Colonic mucosa (tissue), 4 donors: Measurements from ENCODE around the gene AACS. TPM values are rescaled to one million over a fixed set of nuclear protein-coding genes. Genes with fewer than 3 reads are reported as not detected.

Experiments
- DNase-seq: peaks from one replicate; pipeline ENCODE4 v3.0.0-alpha.2; 2020
- H3K27ac ChIP-seq: fragments of 200-600 bp; one replicate; pipeline ENCODE4 v1.8.0; 2021
- H3K27me3 ChIP-seq: fragments of 200-600 bp; one replicate; pipeline ENCODE4 v1.8.0; 2021
- H3K36me3 ChIP-seq: fragments of 200-600 bp; one replicate; pipeline ENCODE4 v1.8.0; 2021
- H3K4me1 ChIP-seq: fragments of 200-600 bp; one replicate; pipeline ENCODE4 v1.8.0; 2021; ENCODE audit warnings: mild to moderate bottlenecking
- H3K4me3 ChIP-seq: fragments of 200-600 bp; one replicate; pipeline ENCODE4 v1.8.0; 2021
- H3K9ac ChIP-seq, 2 donors: one replicate each; pipeline ENCODE4 v1.7.0; 2013; ENCODE audit warnings: control low read depth in 2 of 2, low read depth in 2 of 2, low read length in 2 of 2
- H3K9me3 ChIP-seq: fragments of 200-600 bp; one replicate; pipeline ENCODE4 v1.8.0; 2021
- intact Hi-C: fragments of 100-400 bp; cut with DNase I; formaldehyde crosslinking; loops from one replicate; pipeline ENCODE4 v1.14.1; 2022
- total RNA-seq, 2 donors: library from RNA; stranded (reverse); fragmentation: NEBNext Ultra II Directional in 1 of 2; extraction: Animal tissue kit (Norgen Biotek cat#: 25700) in 1 of 2; gene quantifications; one replicate each; pipeline ENCODE4 v1.2.1, GENCODE V29; 2021
- TF ChIP-seq, protein P1 (sequence below): fragments of 200-600 bp; IDR thresholded peaks from one replicate; pipeline ENCODE4 v1.8.0; 2022; ENCODE audit warnings: antibody characterized with exemption, mild to moderate bottlenecking
- donor health status: healthy.
- donor health status: DM: no; HTN: no; CAD: no.
- donor health status: DM: no; HTN: no; CAD: no.

AACS gene
- total RNA-seq, 2 donors from 2014 or later = 50.7 to 58.1 TPM

DNA sequence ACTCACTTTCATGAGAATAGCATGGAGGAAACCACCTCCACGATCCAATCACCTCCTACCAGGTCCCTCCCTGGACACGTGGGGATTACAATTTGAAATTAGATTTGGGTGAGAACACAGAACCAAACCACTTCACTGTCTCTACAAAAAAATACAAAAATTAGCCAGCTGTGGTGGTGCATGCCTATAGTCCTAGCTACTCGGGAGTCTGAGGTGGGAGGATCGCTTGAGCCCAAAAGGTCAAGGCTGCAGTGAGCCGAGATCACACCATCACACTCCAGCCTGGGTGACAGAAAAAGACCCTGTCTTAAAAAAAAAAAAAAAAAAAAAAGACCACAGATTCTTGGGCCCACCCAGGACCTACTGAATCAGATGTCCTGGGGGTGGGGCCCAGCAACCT, 43.5 kb upstream of the AACS start:
- H3K4me3 ChIP-seq = no peak overlapping the region
- H3K27me3 ChIP-seq = no peaks in the 10 kb centered on the region
- no peaks in the 10 kb centered on the region for H3K9me3 ChIP-seq
- intact Hi-C loops = no loop called here
- H3K4me1 ChIP-seq = no peaks in the 10 kb centered on the region
- TF ChIP-seq, protein P1, sequence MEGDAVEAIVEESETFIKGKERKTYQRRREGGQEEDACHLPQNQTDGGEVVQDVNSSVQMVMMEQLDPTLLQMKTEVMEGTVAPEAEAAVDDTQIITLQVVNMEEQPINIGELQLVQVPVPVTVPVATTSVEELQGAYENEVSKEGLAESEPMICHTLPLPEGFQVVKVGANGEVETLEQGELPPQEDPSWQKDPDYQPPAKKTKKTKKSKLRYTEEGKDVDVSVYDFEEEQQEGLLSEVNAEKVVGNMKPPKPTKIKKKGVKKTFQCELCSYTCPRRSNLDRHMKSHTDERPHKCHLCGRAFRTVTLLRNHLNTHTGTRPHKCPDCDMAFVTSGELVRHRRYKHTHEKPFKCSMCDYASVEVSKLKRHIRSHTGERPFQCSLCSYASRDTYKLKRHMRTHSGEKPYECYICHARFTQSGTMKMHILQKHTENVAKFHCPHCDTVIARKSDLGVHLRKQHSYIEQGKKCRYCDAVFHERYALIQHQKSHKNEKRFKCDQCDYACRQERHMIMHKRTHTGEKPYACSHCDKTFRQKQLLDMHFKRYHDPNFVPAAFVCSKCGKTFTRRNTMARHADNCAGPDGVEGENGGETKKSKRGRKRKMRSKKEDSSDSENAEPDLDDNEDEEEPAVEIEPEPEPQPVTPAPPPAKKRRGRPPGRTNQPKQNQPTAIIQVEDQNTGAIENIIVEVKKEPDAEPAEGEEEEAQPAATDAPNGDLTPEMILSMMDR = no peak
- DNase-seq = no peak
- no peak overlapping the region for H3K27ac ChIP-seq
- H3K9ac ChIP-seq = no peak overlapping the region
- H3K36me3 ChIP-seq = no peaks in the 10 kb centered on the region

DNA sequence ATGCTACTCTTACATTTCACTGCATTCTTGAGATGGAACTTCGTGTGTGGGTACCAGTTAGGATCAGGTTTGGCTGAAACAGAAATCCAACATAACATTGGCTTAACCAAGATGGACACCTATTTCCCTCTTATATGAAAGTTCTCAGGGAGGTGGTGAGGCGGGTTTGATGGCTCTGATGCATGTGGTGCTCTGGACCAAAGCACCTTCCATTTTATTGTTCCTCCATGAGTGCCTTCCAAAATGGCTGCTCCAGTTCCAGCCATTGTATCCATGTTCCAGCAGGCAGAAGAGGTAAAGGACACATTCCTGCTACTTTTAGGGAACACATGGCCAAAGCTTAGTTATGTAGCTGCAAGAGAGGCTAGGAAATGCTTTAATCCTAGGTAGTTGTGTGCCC, 42.2 kb upstream of the AACS start:
- no peak for DNase-seq
- no peak overlapping the region for H3K9ac ChIP-seq
- no peaks in the 10 kb centered on the region for H3K36me3 ChIP-seq
- TF ChIP-seq, protein P1 = no peak
- H3K27ac ChIP-seq = no peak overlapping the region
- H3K4me1 ChIP-seq = no peaks in the 10 kb centered on the region
- no peak overlapping the region for H3K4me3 ChIP-seq
- intact Hi-C loops = no loop called here
- no peaks in the 10 kb centered on the region for H3K27me3 ChIP-seq
- no peaks in the 10 kb centered on the region for H3K9me3 ChIP-seq

DNA sequence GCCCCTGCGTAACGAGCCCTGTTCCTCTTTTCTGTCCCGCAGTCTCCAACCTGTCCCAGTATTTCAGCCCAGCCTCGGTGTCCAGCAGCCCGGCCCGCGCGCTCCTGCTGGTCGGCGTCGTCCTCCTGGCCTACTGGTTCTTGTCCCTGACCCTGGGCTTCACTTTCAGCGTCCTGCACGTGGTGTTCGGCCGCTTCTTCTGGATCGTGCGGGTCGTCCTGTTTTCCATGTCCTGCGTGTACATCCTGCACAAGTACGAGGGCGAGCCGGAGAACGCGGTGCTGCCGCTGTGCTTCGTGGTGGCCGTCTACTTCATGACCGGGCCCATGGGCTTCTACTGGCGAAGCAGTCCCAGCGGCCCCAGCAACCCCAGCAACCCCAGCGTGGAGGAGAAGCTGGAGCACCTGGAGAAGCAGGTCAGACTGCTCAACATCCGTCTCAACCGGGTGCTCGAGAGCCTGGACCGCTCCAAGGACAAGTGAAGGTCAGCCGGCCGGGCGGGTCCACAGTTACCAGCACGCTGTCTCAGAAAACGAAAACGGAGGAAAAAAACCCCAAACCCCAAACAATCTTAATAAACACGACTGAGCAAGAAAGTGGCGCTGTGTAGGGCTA, 40.2 kb upstream of the AACS start:
- Histone ChIP-seq H3K4me1 (no peaks in the 10 kb centered on the region), H3K9me3 (no peaks in the 10 kb centered on the region), H3K27me3 (no peaks in the 10 kb centered on the region), H3K4me3 (no peak overlapping the region), H3K9ac (no peak overlapping the region), H3K27ac (no peak overlapping the region), H3K36me3 (no peaks in the 10 kb centered on the region)
- TF ChIP-seq, protein P1 = no peak
- intact Hi-C loops = no loop called here
- DNase-seq = no peak

DNA sequence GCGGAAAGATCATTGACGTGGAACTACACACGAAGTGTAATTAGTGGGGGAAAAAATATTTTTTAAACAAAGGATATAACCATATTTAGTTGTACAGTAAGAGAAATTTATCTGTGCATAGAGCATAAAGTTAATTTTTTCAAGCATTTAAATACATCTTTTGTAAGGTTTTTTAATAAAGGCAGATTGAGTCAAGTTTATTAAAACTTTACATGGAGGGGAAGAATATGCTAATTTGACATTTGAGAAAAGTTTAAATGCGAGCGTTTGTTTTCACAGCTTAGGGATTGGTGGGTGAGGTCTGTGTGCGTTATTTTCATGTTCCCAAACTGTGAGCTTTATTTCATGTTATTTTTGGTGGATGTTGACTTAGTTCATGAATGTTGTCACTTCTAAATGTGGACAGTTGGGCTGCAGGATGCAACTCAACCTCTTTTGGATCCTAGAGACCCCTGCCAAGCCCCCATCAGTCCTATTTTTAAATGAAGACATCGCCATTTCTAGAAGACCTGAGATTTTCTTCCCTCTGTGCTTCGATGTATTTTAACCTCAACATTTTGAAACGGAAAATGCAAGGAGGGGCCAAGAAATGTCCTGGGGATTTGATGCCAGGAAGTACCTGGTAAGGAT, 39.5 kb upstream of the AACS start:
- no peaks in the 10 kb centered on the region for H3K4me1 ChIP-seq
- intact Hi-C loops = no loop called here
- H3K9ac ChIP-seq = no peak overlapping the region
- no peak overlapping the region for H3K4me3 ChIP-seq
- no peaks in the 10 kb centered on the region for H3K36me3 ChIP-seq
- TF ChIP-seq, protein P1 = no peak
- H3K27ac ChIP-seq = no peak overlapping the region
- no peaks in the 10 kb centered on the region for H3K9me3 ChIP-seq
- no peak for DNase-seq
- no peaks in the 10 kb centered on the region for H3K27me3 ChIP-seq

DNA sequence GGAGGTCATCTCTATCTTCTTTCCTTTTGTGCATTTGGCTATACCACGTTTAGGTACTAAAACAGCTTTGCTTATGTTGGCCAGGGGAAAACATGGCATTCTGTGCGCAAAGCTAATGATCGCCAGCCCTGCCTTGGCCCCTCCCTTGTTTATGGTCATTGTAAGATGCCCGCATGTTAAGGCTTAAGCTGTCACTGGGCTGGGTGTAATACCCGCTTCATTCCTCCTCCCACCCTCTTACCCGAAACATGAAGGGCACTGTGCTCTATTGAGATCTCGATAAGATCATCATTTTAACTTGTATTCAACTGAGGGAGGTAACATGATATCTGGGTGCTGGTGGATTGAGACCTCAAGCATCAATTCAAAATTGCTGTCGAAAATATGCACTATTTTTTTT, 37.1 kb upstream of the AACS start:
- H3K9me3 ChIP-seq = no peaks in the 10 kb centered on the region
- no peaks in the 10 kb centered on the region for H3K36me3 ChIP-seq
- H3K4me3 ChIP-seq = no peak overlapping the region
- no peak for DNase-seq
- no peak overlapping the region for H3K9ac ChIP-seq
- no peaks in the 10 kb centered on the region for H3K4me1 ChIP-seq
- TF ChIP-seq, protein P1 = no peak
- no peak overlapping the region for H3K27ac ChIP-seq
- intact Hi-C loops = no loop called here
- H3K27me3 ChIP-seq = no peaks in the 10 kb centered on the region
